HG03575 (cell line): ENCODE measurements around the gene ETDC.
"Not testable (repeated sequence)": the region's sequence is repeated elsewhere in the genome, so short reads cannot be mapped to it uniquely, and the experiment has no call there.

ENCODE experiments used
- ATAC-seq: cut with Tn5 transposase; IDR thresholded peaks from one replicate; pipeline ENCODE4 v1.9.1; 2021; ENCODE audit not compliant: unreplicated experiment, insufficient number of reproducible peaks, low FRiP score; ENCODE audit errors: extremely low read depth

The ETDC gene

DNA sequence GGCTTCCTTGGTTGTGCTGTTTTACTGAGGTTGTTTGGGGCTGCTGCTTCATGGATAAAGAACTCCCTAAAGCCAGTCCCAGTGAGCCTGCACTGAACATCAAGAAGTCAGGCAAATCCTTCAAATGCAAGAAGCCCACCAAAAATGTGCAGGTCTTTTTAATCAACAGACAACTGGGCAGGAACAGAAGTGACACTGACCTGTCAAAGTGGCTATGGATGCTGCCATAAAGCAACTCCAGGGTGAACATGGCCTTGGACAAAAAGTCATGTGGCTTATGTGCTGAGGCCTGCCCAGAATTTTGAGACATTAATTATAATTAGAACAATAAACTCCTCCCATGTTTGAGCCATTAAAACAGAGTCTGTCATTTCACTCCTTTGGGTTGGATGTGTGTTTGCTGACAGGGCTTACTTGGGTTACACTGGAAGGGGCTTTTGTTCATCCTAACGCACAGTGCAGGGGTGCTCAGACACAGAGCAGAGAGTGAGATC is at the start of gene ETDC:
TSS of gene ETDC (plus strand) at position 51 of the 494 bp plus-strand sequence. CDS start at position 51, 0 bp downstream.
- no peak for ATAC-seq

DNA sequence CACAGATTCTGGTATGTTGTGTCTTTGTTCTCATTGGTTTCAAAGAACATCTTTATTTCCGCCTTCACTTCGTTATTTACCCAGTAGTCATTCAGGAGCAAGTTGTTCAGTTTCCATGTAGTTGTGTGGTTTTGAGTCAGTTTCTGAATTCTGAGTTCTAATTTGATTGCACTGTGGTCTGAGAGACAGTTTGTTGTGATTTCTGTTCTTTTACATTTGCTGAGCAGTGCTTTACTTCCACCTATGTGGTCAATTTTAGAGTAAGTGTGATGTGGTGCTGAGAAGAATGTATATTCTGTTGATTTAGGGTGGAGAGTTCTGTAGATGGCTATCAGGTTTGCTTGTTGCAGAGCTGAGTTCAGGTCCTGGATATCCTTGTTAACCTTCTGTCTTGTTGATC is 48.3 kb upstream of the ETDC start:
- ATAC-seq: not testable (repeated sequence)

DNA sequence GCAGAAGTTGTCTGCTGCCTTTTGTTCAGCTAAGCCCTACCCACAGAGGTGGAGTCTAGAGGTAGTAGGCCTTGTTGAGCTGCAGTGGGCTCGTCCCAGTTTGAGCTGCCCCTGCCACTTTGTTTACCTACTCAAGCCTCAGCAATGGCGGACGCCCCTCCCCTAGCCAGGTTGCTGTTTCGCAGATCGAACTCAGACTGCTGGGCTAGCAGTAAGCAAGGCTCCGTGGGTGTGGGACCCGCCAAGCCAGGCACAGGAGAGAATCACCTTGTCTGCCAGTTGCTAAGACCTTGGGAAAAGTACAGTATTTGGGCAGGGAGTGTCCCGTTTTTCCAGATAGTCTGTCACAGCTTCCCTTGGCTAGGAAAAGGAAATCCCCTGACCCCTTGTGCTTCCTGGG is 45.9 kb upstream of the ETDC start:
- not testable (repeated sequence) for ATAC-seq

DNA sequence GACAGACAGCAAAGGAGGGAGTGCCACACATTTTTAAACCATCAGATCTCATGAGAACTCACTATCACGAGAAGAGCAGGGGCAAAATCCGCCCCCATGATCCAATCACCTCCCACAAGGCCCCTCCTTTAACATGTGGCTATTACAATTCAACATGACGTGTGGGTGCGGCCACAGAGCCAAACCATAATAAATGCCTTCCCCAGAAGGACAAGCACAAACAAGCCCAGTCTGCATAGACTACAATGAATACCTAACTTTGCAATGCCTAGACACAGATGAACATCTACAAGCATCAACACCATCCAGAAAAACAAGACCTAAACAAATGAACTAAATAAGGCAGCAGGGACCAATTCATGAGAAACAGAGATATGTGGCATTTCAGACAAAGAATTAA is 45.1 kb upstream of the ETDC start:
- ATAC-seq: no peak

DNA sequence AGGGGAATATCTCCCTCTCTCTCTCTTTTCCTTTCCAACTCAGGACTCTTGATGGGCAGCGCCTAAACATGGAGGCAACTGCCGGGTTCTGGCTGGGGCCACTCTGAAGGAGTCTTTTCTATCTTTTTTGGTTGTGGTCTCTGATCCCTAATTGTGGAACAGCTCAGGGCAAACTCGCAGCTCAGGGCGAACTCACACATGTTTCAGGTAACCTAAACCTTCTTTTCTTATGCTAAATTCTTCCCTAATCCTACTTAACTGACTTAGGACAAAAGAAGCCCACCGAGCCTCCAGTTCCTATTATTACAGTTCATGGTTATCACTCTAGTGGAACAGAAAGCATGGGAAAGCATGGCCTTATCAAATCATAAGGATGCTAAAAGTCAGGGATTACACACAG is 36.1 kb upstream of the ETDC start:
- ATAC-seq: no peak

DNA sequence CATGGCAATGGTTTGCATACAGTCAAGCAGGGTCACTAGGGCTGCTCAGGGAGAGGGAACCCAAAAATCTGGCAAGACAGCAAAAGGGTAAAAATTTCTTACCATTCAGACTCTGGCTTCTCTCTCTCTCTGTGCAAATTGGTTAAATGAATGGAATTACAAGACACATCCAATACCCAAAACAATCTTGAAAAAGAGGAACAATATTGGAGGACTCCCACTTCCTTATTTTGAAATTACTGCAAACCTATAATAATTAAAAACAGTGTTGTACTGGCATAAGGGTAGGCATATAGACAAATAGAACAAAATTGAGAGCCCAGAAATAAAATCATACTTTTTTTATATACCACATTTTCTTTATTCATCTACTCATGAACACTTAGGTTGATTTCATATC is 33.3 kb upstream of the ETDC start:
- no peak for ATAC-seq

DNA sequence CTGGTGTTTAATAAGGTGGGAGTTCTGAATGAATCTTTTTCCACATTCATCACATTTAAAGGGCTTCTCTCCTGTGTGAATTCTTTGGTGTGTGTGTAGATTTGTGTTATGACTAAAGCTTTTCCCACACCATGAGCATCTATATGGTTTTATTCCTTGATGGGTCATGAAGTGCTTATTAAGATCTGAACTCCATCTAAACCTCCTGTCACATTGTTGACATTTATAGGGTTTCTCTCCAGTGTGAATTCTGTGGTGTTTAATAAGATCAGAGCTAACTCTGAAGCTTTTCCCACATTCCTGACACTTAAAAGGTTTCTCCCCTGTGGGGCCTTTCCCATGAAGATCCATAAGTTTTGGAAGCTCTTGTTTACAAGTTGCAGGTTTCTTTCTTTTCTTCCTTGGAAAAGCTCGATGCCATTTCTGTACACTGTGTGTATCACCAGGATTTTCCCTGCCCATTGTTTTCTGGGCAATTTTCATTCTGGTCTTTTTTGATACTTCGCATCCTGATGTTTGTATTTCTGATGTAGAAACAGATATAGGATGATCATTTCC is 21.9 kb upstream of the ETDC start:
- ATAC-seq: no peak

DNA sequence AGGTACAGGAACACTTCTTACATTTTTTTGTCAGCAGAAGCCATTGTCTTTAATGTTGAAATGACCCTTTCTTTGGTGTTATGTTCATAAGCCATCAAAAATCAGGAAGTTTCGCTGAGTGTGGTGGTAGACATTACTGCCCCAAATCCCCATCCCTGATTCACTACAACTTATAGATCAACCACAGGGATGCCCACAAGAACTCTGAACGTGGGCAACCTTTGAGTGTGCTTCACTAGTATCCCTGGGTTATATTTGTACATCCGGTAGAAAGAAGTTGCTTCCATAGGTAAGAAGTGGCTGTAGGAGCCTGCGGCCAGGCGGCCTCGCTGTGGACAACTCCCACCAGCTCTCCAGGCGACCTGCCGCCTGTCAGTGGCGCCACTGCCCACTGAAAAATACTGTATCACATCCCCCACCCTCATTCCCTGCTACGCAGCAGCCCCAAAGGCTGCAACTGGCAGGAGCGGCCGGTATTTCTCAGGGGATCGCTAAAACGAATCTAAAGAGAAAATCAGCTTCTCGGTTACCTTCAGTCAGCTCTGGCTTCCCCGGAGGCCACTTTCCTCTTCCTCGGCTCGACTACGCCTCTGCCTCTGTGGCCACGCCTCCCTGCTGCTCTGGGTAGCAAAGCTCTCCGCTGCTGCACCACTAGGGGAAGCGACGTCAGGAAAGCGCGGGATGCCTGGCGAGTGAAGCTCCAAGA is 13.9 kb upstream of the ETDC start:
- ATAC-seq: no peak

DNA sequence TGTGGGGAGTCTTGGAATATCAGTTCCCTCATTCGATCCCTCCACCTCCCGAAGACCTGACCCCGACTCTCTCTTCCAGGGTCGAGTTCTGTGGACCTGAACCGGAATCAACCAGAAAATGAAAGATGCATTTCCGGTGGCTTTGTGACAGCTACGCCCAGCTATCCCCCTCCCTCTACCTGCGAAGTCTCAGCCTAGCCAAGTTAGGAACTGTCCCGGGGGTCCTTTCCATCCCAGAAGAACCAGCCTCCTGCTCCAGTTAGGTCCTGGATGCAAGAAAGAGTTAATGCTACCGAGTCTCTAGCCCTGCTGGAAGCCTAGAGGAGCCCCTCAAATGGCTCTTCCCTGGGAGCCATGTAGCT is 13.4 kb upstream of the ETDC start:
- no peak for ATAC-seq

DNA sequence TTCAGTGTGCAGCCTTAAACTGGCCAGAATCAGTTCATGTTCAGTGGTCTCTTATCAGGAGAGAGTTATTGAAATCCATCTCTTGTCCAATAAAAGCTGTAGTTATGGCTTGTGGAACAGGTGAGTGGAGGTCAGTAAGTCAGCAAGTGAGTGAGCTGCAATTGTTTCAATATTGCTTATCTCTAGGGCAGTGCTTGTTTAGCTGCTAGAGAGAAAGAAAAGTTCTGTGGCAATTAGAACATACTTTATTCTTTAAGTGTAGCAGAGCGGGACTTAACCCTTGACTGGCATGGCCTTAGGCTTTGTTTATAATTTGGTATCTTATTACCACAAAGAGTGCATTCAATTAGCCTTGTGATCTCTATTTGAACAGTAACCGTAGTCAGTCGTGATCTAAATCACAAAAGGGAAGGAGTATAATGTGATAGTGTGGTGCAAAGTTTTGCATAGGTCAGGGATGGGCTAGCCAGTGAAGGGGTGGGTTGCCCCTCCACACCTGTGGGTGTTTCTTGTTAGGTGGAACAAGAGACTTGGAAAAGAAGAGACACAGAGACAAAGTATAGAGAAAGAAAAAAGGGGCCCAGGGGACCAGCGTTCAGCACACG is 6.9 kb upstream of the ETDC start:
- ATAC-seq: no peak

DNA sequence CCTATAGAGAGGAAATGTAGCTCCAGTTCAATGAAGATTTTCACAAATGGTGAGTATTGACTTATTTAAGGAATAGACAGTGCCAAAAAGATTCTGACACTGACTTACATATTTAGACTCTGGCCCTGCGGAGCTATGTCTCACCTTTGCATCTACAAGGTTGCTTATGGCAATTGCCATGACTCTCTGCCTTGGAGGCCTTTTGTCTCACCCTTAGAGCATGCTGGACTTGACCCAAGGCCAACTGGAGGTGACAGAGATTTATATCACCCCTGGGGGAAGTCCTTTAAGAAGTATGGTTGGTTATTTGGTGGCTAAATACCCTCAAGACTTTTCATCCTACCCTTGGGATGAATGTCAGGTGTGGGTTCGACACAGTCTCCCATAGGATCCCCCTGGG is 4.5 kb upstream of the ETDC start:
- ATAC-seq: no peak

DNA sequence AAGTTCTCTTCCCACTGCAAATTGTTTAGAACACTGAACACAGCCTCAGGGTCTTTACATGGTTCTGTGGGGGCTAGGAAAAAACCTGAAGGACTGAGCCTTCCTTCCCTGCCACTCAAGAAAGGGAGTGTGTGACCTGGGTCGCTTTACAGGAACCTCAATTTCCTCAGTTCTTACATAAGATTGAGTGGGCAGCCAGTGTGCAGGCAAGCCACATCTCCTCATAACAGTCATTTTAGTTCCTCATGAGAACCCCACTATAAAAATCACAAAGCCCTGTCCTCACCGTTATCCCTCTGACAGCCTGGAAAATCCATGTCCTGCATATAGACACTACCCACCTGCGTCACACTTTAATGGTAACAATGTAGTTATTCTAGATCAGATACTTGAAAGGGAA is 2.1 kb upstream of the ETDC start:
- ATAC-seq: no peak

DNA sequence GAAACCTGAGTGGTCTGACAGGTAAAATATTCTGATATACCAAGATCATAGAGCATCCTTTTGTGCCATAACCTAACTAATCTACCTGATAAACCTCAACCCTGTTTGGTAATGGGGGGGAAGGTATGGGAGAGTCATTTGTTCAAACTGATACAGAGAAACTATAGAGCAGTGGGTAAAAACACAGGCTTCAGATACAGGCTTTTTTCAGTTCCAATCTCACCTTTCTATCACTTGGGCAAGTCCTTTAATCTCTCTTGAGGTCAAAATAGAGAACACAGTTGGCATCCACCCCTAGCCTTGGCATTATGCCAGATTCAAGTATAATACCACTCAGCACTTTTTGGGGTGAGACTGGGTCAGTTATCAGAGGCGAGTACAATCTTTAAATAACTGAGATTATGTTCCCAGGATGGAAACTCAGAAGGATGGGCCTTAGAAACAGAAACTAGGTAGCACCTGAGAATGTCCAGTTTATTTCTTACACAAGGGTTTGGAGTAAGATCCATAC is 880 bp upstream of the ETDC start:
- ATAC-seq: no peak

DNA sequence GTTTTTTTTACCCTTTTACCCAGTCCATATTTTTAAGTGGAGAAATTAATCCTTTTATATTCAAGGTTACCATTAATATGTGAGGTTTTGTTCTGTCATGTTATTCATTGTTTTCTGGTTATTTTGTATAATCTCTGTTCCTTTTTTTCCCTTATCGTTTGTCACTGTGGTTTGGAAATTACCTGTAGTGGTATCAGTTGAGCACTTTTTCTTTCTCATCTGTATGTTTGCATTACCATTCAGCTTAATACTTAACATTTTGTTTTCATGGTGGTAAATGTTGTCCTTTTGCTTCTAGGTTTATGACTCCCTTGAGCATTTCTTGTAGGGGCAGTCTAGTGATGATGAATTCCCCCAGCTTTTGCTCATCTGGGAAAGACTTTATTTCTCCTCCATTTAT is 6.6 kb downstream of the ETDC start:
- no peak for ATAC-seq

DNA sequence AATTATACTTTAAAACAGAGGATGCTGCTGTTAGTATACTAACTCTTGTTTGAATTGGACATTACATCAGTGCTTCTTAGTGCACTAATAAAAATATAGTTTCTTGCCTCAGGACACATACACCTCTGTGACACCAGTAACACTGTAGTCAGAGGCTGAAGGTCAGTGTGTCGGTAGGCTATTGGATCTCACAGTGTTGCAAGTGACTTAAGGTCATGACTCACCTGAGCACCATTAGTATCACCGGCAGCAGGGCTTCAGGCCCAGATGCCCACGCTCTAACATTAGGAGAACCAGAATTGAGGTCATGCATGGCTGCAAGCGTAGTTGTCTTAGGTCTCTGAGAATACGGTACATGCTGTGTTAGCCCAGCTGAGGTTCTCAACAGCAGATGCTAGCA is 15.2 kb downstream of the ETDC start:
- no peak for ATAC-seq

DNA sequence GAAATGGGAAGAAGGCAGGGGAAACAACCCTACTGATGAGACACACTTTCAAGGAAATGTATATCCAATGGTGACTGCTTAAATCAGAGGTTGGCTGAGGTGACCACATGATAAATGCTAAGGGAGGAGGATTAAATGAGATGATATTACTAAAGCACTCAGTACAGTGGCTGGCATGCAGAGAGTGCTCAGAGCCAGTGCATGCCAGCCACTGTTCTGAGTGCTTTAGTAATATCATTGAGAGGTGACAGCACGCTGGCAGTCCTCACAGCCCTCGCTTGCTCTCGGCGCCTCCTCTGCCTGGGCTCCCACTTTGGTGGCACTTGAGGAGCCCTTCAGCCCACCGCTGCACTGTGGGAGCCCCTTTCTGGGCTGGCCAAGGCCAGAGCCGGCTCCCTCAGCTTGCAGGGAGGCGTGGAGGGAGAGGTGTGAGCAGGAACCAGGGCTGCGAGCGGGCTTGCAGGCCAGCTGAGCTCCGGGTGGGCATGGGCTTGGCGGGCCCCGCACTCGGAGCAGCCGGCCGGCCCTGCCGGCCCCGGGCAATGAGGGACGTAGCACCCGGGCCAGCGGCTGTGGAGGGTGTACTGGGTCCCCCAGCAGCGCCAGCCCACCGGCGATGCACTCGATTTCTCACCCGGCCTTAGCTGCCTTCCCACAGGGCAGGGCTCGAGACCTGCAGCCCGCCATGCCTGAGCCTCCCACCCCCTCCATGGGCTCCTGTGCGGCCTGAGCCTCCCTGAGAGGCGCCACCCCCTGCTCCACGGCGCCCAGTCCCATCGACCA is 15.9 kb downstream of the ETDC start:
- not testable (repeated sequence) for ATAC-seq

DNA sequence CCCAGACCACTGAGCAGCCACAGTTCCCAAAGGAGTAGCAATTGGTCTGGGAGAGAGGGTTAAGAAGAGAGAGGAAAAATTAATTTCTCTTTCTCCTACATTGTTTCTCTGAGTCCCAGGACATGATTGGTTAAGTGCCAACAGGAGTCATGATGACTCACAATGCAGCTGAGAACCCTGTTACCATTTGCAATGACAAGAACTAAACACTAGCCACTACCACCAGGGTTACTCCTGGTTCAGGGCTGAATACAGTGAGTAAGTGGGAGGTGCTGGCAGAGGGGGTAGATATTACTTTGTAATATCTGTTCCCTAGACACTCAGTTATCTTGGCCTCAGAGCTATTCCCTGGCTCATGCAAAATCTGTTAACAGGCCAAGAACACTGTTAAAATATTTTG is 18.0 kb downstream of the ETDC start:
- no peak for ATAC-seq

DNA sequence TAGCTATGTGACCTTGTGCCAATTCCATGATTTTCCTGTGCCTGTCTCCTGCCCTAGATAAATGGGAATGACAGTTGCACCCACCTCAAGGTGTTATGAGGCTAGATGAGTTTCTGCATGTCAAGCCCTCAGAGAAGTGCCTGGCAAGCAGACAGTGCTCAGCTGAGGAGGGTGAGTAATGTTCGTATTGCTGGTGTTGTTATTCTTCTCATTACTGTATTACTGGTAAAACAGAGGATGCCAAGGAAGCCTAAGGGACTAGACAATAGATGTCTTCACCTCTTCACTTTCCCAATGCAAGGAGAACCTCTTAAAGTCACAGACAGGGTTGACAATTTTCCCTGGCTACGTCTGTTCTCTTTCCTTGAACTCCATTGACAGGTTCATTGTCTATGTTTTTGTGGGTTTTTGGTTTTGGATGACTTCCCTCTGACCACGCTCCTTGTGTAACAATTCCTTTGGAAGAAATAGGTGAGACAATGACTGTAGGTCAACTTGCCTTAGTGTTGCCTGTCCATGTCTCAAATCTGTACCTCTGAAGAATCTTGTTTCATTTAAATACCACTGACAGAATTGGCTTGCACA is 19.2 kb downstream of the ETDC start:
- no peak for ATAC-seq

DNA sequence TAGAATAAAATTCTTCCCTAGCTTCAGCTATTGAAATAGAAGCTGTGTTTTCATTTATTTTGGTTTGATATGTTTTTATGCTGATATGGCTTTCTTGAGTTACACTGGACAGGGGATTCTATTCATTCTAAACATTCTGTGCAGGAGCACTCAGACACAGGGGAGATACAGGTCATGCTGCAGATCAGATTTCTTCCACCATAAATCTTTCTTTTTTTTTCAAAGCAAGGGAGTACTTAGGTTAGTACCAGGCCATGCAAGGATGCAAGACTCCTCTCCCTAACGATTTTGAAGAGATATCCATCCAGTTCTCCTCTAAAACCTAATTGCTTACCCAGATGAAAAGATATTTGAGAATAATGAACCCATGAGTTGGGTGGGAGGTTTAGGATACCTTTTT is 21.4 kb downstream of the ETDC start:
- no peak for ATAC-seq
